GM19324 (cell line): ENCODE results near the gene EHBP1L1.

Source experiments
- ATAC-seq: cut with Tn5 transposase; IDR thresholded peaks from one replicate; pipeline ENCODE4 v1.9.1; 2021; ENCODE audit warnings: mild to moderate bottlenecking, moderate library complexity; ENCODE audit not compliant: unreplicated experiment, low FRiP score

The EHBP1L1 gene

DNA sequence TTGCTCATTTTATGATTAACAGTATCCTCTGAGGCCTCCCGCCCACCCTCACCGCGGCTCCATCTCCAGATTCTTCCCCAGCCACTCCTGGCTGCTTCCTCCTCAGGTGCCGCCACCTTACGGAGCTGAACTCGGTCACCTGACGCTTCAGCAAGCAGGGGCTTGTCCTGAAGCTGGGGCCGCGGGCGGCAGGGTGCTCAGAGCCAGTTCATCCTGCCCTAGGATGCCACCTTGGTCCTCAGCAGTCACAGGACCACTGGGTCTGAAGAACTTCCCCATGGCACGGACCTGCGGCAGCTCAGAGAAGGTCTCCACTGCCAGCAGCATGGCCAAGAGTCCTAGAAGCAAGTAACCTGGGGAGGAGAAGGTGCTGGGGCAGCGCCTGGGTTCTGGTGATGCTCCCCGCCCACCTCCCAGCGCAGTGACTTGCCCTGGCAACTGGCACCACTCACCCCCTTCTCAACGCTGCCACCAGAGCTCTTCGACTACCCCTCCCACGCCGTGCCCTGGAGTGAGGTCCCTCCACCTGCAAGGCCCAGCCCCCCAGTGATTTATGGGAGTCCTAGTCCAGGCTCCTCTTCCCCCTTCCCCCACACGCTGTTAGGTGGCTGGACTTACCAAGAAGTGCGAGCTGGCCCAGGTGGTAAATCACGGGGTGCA, 17.1 kb downstream of the EHBP1L1 start:
- no peak for ATAC-seq

DNA sequence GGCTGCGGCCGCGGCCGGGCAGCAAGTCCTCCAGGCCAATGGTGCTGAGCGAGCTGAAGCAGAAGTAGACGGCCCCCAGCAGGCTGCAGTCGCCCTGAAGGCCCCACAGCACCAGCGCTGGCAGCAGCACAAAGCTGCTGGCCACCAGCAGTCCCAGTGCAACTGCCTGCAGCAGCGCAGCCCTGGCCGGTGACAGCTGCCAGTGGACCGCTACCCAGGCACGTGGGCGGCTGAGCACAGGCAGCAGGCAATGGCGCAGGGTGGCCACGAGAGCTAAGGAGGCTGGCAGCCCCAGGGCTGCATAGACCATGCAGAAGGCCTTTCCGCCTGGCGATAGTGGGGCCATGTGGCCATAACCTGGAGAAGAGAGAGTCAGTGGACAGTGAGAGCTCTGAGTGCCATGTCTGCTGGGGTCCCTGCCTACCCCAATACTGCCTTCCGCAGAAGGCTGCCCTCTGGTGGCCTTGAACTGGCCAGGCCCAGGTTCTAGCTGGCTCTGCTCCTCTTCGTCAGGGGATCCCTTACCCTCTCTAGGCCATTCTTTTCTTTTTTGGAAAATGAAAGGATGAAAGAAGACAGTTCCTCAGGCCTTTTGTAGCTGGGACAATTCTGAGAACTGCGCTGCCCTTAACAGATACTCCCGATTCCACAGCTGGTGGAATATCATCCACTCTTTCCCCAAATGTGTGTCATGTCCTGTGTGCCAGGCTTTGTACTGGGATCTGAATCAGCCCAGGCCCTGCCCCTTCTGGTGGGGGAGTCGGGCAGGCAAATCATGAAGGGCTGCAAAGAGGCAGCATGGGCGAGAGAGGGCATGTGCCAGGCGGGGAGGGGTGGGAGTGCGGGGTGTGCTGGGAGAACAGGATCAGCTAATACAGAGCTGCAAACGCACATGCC, 17.9 kb downstream of the EHBP1L1 start:
- no peak for ATAC-seq

GRCh38 chr11:65595131-65595530, 19.3 kb downstream of the EHBP1L1 start:
- ATAC-seq = no peak

DNA sequence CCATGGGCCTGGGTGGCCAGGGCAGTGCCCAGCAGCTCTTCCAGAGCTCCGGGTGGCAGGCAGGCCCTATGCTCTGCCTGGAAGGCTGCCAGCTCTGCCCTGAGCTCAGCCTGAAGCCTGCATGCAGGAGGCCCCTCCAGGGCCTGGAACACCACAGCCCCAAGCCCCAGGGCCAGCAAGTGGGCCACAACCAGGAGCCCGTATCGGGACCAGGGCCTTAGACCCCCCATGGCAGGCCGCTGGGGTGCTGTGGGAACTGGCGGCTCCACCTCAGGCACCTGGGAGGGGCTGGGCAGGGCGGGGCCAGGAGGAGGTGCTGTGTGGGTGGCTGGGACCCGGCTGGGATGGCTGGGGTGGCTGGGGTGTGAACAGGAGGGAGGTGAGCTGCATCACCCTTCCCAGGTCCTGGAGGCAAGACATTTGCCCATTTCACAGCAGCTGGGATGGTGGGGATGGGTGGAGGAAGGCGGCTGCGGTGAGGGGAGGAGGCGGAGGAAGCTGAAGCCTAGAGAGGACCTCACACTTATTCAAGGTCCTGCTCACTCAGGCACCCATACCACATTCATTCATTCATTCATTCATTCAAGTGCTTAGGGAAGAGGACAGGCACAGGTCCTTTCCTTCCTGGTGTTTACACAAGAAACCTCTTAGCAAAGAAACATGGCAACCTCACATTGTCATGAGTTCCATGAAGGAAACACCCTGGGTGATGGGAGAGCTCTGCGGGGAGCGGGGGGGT, 19.9 kb downstream of the EHBP1L1 start, which contains the start of gene KCNK7:
Gene KCNK7 (minus strand): TSS at position 258 of the 739 bp plus-strand sequence. CDS start 28 bp downstream, at position 230.
- no peak for ATAC-seq

GRCh38 chr11:65596520-65596919, 20.7 kb downstream of the EHBP1L1 start:
- no peak for ATAC-seq

DNA sequence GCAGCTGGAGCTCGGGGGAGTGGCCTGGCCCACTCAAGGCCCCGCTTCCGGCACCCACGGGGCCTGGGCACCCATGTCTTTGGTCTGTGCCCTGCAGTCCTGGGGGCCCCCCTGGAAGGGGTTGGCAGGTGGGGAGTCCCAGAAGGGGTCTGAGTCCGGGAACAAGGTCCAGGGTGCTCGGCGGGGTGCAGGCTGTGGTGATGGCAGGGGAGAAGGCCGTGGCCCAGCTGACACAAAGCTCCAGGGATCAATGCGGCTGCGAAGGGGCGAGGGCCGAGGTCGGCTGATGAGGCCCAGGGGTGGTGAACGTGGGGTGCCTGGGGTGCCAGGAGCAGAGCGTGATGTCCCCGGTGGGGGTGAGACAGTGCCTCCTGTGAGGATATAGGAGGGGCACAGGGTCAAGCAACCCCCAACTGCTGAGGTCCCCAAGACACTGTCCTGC, 22.4 kb downstream of the EHBP1L1 start:
- no peak for ATAC-seq

- no peak for ATAC-seq
These were observed 23.5 kb downstream of the EHBP1L1 start for GRCh38 chr11:65599216-65599954.

- ATAC-seq = no peak
These were observed 24.0 kb downstream of the EHBP1L1 start for GRCh38 chr11:65599955-65600246.

DNA sequence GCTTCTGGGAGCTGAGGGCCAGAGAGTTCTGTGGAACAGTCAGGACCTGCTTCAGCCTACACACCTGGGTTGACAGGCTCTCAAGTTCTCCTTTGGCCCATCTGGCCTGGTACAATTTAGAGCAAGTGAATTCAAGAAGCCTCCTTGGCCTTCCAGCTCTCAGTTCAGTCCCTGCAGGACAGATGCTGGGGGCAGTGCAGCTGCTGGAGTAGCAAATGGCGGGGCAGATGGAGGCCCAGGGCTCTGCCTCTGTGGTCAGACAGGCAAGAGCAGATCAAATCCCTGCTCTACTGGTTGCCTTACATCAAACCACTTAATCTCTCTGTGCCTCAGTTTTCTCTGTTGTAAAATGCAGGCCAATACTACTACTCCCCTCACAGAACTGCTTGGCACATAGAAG, 28.4 kb downstream of the EHBP1L1 start:
- ATAC-seq = no peak

- no peak for ATAC-seq
These were observed 31.2 kb downstream of the EHBP1L1 start for GRCh38 chr11:65606876-65607613.

DNA sequence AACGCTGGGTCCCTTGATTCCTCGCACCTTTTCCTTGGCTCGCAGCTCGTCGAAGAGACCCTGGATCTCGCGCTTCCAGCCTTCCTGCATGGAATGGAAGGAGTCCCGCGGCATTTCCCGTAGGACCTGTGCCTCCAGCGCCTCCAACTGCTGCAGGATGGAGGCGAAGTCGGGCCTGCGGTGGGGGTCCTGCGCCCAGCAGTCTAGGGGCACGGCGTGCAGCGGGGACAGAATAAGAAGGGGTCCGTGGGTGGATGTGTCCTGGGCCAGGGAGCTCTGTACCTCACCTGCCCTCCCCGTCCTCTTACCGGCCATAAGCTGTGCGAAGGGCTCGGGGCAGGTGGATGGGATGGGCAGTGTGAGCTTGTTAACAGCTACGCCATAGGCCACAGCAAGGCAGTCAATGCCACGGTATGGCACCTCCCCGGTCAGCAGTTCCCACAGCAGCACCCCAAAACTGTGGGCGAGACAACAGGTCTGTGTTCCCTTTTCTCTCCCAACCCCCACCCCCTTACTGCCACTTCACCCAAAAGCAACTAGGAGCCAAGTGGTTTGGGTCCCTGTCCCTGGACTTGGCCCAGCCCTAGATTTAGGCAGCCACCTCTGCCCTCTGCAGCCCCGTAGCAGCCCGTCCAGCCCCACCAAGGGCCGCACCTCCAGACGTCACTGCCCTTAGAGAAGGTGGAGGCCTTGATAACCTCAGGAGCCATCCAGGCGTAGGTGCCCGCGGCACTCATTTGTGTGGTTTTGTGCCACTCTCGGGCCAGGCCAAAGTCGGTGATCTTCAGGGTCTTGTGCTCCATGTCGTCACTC, 32.0 kb downstream of the EHBP1L1 start:
- ATAC-seq = no peak

- ATAC-seq = no peak
These were observed 33.4 kb downstream of the EHBP1L1 start for GRCh38 chr11:65609229-65609628.

- no peak for ATAC-seq
These were observed 33.8 kb downstream of the EHBP1L1 start for GRCh38 chr11:65609665-65610064.

DNA sequence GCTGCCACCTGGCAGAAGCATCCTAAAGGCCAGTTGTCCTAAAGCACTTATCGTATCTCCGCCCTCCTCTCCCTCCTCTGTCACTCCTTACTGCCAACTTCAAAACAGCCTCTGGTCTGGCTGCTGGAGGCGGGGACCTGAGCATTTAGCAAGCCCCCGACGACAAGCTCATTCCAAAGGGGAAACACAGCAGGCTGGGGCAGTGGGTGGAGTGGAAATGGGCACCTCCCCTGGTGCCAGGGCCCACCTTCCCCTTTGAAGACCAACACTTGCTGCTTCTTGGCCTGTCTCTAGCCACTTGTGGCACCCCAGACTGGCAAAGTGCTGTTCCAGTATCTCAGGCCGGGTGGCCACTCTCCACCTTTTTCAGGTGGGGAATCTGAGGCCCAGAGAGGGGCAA, 34.6 kb downstream of the EHBP1L1 start:
- no peak for ATAC-seq

- no peak for ATAC-seq
These were observed 35.3 kb downstream of the EHBP1L1 start for GRCh38 chr11:65611028-65611757.

DNA sequence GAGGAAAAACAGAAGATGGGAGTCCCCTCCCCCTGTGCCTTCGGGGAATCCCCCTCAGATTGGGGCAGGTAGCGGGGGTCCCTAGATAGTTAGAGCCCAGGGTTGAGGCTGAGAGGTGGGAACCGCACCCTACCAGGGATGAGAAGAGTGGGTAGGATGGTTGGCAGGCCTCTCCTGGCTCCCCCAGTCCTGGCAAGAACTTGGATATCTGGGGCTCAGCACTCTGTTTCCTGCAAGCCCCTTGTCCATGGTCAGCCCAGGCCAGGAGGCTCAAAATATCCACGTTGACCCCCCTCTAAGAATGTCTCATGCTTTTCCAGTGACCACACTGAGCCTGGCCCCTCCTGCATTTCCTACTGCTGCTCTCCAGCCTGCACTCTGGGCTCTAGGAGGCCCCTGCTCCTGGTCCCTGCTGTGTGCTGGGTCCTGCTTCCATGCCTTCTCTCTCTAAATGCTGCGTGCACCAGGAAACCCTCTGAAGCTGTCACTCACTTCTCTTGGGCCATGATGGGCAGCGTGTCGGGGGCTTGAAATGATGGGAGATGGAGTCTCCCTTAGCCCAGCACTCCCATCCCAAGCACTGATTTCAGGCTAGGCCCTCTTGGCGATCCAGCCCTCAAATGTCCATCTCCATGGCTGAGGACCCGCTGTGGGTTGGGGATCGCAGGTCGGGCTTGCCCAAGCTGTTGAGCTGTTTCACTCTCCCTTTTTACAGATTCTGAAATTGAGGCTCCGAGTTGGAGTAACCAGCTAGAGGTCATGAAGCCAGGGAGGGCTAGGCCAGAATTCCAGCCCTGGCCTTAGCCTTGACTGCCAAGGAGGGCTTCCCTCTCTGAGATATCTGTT, 36.1 kb downstream of the EHBP1L1 start:
- ATAC-seq = no peak

DNA sequence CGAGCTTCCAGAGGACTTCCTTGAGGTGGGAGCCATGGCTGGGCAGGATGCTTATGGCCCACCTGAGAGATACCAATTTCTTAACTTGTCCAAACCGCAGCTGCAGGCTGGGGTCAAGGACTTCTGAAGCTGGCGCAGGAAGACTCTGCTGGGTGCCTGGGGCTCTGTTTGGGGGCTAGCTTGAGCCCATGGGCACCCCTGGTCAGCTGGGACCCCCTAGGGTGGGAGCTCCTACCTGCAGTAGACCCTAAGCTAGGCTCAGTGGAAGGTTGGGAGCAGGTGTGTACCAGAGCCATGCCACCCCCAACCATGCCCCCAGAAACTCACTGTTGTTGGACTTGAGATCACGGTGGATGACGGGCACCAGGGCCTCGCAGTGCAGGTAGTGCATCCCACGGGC, 36.8 kb downstream of the EHBP1L1 start:
- ATAC-seq = no peak
